ENCODE results near the gene AMHR2. TPM values are rescaled to one million over a fixed set of nuclear protein-coding genes. Genes with fewer than 3 reads are reported as not detected.

AMHR2 gene
- total RNA-seq, 4 donors from 2014 or later = 0.62 TPM; not detected in 3

GRCh38 chr12:53464685-53465418 lies 41.2 kb downstream of the AMHR2 start:
- TF ChIP-seq CTCF (IDR thresholded peaks at IDR 0.05) (no peak), POLR2A (IDR thresholded peaks at IDR 0.05) (no peak)
- no peak for DNase-seq (ENCODE audit: low spot score in 2 of 2)
- WGBS, 2 donors = 91 to 97% methylated on average over 11 of the region's 11 CpGs
- intact Hi-C loops (cut with DNase I; ENCODE audit: low total_unique reads) = loop anchor here (10.0 kb wide), 1 partner anchor 50 kb away; no protein-coding TSS in a partner anchor
- H3K4me3 ChIP-seq (ENCODE audit: low read depth, poor library complexity, severe bottlenecking) = no peak overlapping the region

- H3K4me3 ChIP-seq (ENCODE audit: low read depth, poor library complexity, severe bottlenecking) = no peak overlapping the region
- WGBS, 2 donors = 55 to 62% methylated on average over 2 of the region's 2 CpGs
- no peak for DNase-seq (ENCODE audit: low spot score in 2 of 2)
- no peak for TF ChIP-seq CTCF (IDR thresholded peaks at IDR 0.05)
- no peak for TF ChIP-seq POLR2A (IDR thresholded peaks at IDR 0.05)
- intact Hi-C loops (cut with DNase I; ENCODE audit: low total_unique reads) = loop anchor here (10.0 kb wide), 1 partner anchor 49 kb away; no protein-coding TSS in a partner anchor
These were observed 42.0 kb downstream of the AMHR2 start for GRCh38 chr12:53465679-53466078.

- intact Hi-C loops (cut with DNase I; ENCODE audit: low total_unique reads) = loop anchor here (10.0 kb wide), 1 partner anchor 48 kb away; no protein-coding TSS in a partner anchor
- TF ChIP-seq CTCF (IDR thresholded peaks at IDR 0.05) (no peak), POLR2A (IDR thresholded peaks at IDR 0.05) (no peak)
- no peak overlapping the region for H3K4me3 ChIP-seq (ENCODE audit: low read depth, poor library complexity, severe bottlenecking)
- 69 to 76% methylated on average over 4 of the region's 4 CpGs for WGBS, 2 donors
- no peak for DNase-seq (ENCODE audit: low spot score in 2 of 2)
These were observed 43.0 kb downstream of the AMHR2 start for GRCh38 chr12:53466640-53467039.

GRCh38 chr12:53467082-53467481 lies 43.4 kb downstream of the AMHR2 start:
- TF ChIP-seq CTCF (IDR thresholded peaks at IDR 0.05) = no peak
- TF ChIP-seq POLR2A (IDR thresholded peaks at IDR 0.05) = no peak
- DNase-seq (ENCODE audit: low spot score in 2 of 2) = no peak
- H3K4me3 ChIP-seq (ENCODE audit: low read depth, poor library complexity, severe bottlenecking) = no peak overlapping the region
- WGBS, 2 donors = 71 to 72% methylated on average over 5 of the region's 5 CpGs
- intact Hi-C loops (cut with DNase I; ENCODE audit: low total_unique reads) = loop anchor here (10.0 kb wide), 1 partner anchor 48 kb away; no protein-coding TSS in a partner anchor

- no peak overlapping the region for H3K4me3 ChIP-seq (ENCODE audit: low read depth, poor library complexity, severe bottlenecking)
- WGBS, 2 donors = 70 to 74% methylated on average over 2 of the region's 2 CpGs
- intact Hi-C loops (cut with DNase I; ENCODE audit: low total_unique reads) = loop anchor here (10.0 kb wide), 1 partner anchor 47 kb away; no protein-coding TSS in a partner anchor
- no peak for TF ChIP-seq CTCF (IDR thresholded peaks at IDR 0.05)
- no peak for TF ChIP-seq POLR2A (IDR thresholded peaks at IDR 0.05)
- no peak for DNase-seq (ENCODE audit: low spot score in 2 of 2)
These were observed 44.2 kb downstream of the AMHR2 start for GRCh38 chr12:53467880-53468279.

Data from lower leg skin (tissue), 4 donors.